HG02970 (cell line): ENCODE results near the gene RXFP1.

Experiments used
- ATAC-seq: cut with Tn5 transposase; IDR thresholded peaks from one replicate; pipeline ENCODE4 v1.9.1; 2021; ENCODE audit warnings: mild to moderate bottlenecking, moderate library complexity, moderate number of reproducible peaks; ENCODE audit not compliant: unreplicated experiment, low FRiP score

The RXFP1 gene

DNA sequence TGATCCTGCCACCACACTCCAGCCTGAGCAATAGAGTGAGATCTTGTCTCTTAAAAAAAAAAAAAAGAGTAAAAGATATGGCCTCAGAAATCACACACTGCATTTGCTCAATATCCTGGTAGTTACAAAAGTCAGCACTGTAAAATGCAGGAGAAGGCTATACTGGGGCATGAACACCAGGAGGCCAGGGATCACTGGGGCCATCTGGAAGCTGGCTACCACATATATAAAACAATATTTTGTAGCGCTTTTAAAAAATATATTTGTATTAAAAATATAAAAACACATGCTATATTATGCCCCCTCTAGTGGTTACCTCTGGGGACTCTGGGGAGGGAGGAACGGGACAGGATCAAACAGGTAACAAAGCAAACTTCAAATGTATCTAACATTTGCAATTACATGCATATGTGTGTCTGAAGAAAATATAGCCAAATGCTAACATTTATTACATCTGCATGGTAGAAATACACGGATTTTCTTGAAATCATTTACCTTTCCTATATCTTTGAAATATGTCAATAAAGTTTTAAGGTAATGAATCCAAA is 146.0 kb downstream of the RXFP1 start:
- ATAC-seq: no peak

DNA sequence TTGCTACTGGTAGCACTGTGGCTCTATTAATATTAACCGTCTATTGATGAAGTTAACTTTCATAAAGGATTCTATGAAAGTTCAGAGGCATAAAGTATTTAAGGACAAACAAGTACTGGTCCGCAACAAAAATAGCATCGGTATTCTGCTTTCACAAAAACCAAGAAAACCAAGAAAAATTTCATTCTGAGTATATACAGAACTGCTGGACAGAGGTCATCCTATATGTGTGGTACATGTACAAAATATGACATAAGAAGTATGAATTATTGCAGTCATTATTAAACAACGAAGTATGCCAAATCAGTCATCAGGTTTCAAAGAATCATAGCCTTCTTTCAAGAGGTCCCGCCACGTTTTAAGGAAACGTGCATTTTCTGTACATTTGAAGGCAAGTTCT is 147.6 kb downstream of the RXFP1 start:
- no peak for ATAC-seq

DNA sequence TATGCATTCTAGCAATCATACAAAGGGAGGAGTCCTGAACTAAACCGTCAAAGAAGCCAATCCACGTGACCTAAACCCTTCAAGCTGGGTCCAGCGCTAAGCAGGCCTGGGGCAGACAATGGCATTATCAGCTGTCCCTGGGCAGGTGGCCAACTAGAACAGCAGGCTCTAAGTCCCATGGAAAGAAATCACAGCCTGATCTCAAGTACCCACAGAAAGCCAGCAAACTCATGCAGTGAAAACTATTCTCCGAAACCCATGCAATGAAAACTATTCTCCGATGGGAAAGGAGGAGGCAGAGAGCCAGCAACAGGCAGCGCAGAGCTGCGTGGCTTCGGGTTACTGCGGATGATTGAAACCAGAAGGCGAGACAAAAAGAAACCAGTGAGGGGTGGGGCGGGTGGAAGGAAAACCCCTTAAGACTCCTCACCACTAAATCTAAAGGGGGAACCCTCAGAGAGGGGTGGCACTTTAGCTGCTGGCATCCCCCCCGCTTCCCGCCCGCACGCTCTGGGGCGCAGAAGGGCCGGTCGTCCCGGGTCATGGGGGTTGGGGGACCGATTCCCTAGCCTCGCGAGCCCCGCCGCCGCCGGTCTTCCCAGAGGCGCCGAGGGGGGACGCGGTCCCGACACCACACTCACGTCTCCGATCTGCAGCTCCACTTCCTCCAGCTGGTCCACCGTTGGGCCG is 149.4 kb downstream of the RXFP1 start:
- ATAC-seq: peak; percentile 18

DNA sequence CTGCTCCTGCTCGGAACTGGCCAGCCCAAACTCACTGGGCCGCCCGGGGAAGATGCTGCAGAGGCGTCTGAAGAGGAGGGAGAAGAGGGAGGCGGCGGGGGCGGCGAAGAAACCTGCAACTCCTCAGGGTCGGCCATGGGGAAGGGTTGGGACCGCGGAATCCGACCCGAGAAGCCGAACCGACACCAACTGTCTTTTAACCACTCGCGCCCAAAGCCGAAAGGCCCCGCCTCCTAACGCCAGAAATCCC is 149.9 kb downstream of the RXFP1 start, which contains the start of gene C4orf46:
C4orf46 (minus strand) TSS at position 223 of the 250 bp plus-strand sequence; CDS start at position 137, 86 bp downstream.
- ATAC-seq: no peak

DNA sequence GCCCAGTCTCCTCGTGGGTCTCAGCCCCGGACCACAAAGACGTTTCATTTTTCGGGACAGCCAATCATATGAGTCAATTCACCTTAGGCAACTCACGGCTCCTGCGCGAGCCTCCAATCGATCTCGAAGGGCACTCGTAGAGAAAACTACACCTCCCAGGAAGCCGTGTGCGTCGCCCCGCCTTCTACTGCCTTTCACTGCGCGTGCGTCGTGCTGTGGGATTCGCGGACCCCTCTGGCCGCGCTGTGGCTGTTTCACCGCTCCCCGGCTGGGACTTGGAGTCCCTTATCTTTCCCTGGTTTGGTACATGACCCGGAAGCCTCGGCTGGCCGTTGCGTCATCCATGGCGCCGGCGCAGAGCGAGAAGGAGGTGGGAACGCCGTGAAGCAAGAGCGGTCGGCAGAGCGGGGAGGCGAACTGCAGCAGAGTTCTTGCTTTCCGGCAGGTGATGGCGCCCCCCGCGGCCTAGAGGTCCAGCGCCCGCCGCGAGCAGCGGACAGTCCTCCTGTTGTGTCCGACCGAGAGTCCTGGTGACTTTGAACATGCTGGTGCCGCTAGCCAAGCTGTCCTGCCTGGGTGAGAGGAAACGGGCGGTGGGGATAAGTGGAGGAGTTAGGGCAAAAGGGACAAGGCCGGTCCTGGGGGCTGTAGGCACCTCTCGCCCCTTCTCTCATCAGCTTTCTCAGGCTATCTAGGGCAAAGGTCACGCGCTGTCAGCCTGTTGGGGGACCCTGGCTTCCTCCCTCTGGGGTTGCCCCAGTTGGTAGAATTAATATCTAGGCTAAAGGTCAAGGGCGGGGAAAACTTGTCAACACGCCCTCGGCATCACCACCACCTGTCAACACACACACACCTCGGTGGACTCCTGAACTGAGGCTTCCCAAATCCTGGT is 150.5 kb downstream of the RXFP1 start, which contains the start of gene ETFDH:
ETFDH (plus strand) TSS at position 382 of the 892 bp plus-strand sequence; CDS start at position 543, 161 bp downstream.
- peak; percentile 94 for ATAC-seq

DNA sequence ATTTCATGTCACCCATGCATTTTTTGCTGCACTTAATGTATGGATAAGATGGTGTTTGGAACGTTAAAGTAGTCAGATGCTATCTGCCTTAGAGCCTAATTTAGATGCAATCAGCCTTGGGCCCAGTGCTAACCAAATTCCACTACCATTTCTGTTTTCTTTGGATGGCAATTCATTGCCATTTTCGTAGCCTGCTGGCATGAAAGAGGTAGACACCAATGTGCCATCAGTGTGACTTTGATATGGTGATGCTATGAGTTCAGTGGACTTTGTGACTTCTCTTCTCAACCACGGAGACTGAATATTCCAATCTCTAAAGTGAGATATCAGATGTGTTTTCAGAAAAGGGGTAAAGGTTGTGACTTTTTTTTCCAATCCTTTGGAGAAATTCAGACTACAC is 152.0 kb downstream of the RXFP1 start:
- ATAC-seq: no peak

DNA sequence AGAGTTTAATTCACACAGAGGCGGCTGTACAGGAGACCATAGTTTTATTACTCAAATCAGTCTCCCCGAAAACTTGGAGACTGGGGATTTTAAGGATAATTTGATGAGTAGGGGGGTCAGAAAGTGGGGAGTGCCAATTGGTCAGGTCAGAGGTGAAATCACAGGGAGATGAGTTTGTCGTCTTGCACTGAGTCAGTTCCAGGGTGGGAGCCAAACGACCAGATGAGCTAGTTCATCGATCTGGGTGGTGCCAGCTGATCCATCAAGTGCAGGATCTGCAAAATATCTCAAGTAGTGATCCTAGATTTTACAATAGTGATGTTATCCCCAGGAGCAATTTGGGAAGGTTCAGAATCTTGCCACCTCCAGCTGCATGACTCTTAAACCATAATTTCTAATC is 154.4 kb downstream of the RXFP1 start:
- ATAC-seq: no peak

DNA sequence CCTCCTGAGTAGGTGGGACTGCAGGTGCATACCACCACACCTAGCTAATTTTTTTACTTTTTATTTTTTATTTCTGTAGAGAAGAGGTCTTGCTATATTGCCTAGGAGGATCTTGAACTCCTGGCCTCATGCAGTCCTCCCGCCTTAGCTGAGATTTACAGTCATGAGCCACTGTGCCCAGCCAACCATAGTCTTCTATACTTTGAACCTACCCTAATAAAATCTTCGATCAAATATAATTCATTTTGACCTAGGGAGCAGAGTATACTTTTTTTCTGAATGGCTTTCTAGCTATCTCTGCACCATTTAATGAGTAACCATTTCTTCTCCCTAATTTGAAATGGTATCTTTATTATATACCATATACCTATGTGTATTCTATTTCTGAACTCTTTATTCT is 157.1 kb downstream of the RXFP1 start:
- ATAC-seq: no peak

DNA sequence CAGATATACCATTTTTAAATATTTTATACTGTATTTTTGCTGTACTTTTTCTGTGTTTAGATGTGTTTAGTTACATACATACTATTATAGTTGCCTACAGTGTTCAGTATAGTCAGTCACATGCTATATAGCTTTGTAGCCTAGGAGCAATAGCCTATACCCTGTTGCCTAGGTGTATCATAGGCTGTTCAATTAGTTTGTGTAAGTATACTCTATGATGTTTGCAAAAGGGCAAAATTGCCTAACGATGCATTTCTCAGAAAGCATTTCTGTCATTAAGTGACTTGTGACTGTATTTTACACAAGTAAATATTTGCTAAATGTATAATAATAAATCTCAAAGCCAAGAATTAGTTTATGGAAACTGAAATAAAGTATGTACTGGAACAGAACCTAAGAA is 159.9 kb downstream of the RXFP1 start:
- no peak for ATAC-seq

DNA sequence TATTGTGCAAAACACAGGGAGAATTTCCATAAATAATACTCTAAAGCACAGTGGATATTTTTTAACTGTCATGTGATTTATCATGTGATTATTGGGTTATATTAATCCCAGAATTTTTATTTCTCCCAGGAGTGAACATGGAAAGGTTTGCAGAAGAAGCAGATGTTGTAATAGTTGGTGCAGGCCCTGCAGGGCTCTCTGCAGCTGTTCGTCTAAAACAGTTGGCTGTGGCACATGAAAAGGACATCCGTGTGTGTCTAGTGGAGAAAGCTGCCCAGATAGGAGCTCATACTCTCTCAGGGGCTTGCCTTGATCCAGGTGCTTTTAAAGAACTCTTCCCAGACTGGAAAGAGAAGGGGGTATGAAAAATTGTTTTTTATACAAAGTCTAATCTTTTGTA is 160.4 kb downstream of the RXFP1 start:
- ATAC-seq: no peak

DNA sequence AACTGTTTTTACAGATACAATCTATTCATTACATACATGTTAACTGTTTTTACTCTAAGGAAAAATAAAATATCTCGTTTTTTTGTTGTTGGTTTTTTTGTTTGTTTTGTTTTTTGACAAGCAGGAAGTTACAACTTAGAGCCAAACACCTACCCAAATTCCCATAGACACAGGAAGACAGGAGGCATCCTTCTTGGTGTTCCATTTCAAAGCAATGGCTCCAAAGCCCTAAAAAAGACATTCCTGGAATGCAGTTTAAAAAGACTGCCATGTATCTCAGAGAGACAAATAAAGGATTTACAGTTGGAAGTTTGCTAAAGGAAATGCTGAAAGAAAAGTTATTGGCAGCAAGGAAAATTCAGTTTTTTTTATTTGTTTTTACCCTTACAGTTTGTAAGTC is 167.1 kb downstream of the RXFP1 start:
- no peak for ATAC-seq
